Measurements from ENCODE around the gene ABCA7.

- TF ChIP-seq POLR2A (IDR thresholded peaks at IDR 0.05) = no peak
- no peak for TF ChIP-seq CTCF (IDR thresholded peaks at IDR 0.05)
- no peak for TF ChIP-seq POLR2AphosphoS5 (IDR thresholded peaks at IDR 0.05)
Observed at GRCh38 chr19:1040476-1041271, 767 bp downstream of the ABCA7 start.

Data from sigmoid colon (tissue), 4 donors.